HL-60 (cell line): Measurements from ENCODE around the gene TGFBR3.

ENCODE experiments used
- POLR2AphosphoS5 ChIP-seq: IDR thresholded peaks from 2 replicates; pipeline ENCODE4 v1.6.1; 2012; ENCODE audit warnings: low read depth
- TF ChIP-seq, protein P1 (sequence below): IDR thresholded peaks from one replicate; pipeline ENCODE4 v1.5.1; 2011; ENCODE audit warnings: low read length, control low read depth, inconsistent platforms; ENCODE audit not compliant: insufficient read depth
- TF ChIP-seq, protein P2 (sequence below): IDR thresholded peaks from 2 replicates; pipeline ENCODE4 v1.6.1; 2012; ENCODE audit warnings: low read depth; ENCODE audit not compliant: insufficient replicate concordance

DNA sequence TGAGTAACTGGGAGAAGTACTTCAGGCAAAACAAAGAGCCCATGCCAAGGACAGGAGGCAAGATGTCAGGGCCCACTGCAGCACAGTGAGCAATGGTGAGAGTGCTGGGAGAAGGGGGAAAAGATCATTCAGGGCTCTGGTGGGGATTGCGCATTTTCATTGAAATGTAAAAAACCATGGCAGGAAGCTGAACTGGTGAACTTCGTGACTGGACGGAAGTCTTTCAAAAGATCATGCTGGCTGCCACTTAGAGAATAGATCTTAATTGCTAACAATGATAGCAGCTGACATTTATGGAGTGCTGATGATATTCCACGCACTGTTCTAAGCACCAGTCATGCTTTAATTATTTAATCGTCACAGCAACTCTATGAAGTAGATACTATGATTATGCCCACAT lies 107.0 kb downstream of the TGFBR3 start:
- TF ChIP-seq POLR2AphosphoS5 = no peak
- TF ChIP-seq, protein P1, sequence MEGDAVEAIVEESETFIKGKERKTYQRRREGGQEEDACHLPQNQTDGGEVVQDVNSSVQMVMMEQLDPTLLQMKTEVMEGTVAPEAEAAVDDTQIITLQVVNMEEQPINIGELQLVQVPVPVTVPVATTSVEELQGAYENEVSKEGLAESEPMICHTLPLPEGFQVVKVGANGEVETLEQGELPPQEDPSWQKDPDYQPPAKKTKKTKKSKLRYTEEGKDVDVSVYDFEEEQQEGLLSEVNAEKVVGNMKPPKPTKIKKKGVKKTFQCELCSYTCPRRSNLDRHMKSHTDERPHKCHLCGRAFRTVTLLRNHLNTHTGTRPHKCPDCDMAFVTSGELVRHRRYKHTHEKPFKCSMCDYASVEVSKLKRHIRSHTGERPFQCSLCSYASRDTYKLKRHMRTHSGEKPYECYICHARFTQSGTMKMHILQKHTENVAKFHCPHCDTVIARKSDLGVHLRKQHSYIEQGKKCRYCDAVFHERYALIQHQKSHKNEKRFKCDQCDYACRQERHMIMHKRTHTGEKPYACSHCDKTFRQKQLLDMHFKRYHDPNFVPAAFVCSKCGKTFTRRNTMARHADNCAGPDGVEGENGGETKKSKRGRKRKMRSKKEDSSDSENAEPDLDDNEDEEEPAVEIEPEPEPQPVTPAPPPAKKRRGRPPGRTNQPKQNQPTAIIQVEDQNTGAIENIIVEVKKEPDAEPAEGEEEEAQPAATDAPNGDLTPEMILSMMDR = no peak
- TF ChIP-seq, protein P2, sequence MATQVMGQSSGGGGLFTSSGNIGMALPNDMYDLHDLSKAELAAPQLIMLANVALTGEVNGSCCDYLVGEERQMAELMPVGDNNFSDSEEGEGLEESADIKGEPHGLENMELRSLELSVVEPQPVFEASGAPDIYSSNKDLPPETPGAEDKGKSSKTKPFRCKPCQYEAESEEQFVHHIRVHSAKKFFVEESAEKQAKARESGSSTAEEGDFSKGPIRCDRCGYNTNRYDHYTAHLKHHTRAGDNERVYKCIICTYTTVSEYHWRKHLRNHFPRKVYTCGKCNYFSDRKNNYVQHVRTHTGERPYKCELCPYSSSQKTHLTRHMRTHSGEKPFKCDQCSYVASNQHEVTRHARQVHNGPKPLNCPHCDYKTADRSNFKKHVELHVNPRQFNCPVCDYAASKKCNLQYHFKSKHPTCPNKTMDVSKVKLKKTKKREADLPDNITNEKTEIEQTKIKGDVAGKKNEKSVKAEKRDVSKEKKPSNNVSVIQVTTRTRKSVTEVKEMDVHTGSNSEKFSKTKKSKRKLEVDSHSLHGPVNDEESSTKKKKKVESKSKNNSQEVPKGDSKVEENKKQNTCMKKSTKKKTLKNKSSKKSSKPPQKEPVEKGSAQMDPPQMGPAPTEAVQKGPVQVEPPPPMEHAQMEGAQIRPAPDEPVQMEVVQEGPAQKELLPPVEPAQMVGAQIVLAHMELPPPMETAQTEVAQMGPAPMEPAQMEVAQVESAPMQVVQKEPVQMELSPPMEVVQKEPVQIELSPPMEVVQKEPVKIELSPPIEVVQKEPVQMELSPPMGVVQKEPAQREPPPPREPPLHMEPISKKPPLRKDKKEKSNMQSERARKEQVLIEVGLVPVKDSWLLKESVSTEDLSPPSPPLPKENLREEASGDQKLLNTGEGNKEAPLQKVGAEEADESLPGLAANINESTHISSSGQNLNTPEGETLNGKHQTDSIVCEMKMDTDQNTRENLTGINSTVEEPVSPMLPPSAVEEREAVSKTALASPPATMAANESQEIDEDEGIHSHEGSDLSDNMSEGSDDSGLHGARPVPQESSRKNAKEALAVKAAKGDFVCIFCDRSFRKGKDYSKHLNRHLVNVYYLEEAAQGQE = no peak
